Osteoblast (primary cell): Measurements from ENCODE around the gene ALPG. TPM values are rescaled to one million over a fixed set of nuclear protein-coding genes. Genes with fewer than 3 reads are reported as not detected.
"Not testable (repeated sequence)": the region's sequence is repeated elsewhere in the genome, so short reads cannot be mapped to it uniquely, and the experiment has no call there.

Experiments
- DNase-seq: peaks from one replicate; pipeline ENCODE4 v3.0.0; 2011; ENCODE audit warnings: low spot score, mixed read lengths; ENCODE audit not compliant: insufficient read length; ENCODE audit errors: missing footprints
- H2AFZ ChIP-seq: 2 replicates; pipeline ENCODE4 v1.6.0; 2011; ENCODE audit warnings: mild to moderate bottlenecking, low read length
- H3K27ac ChIP-seq: 2 replicates; pipeline ENCODE4 v1.5.1; 2011; ENCODE audit warnings: mild to moderate bottlenecking, low read depth, low read length, moderate library complexity
- H3K27me3 ChIP-seq: 2 replicates; pipeline ENCODE4 v1.6.0; 2012; ENCODE audit warnings: mild to moderate bottlenecking, control low read depth, inconsistent platforms, low read length, moderate library complexity; ENCODE audit not compliant: insufficient read depth
- H3K36me3 ChIP-seq: 2 replicates; pipeline ENCODE4 v1.5.1; 2011; ENCODE audit warnings: mild to moderate bottlenecking, low read length, control low read depth, moderate library complexity; ENCODE audit not compliant: insufficient read depth
- H3K4me1 ChIP-seq: 2 replicates; pipeline ENCODE4 v1.5.1; 2011; ENCODE audit warnings: mild to moderate bottlenecking, low read length, control low read depth, moderate library complexity; ENCODE audit not compliant: insufficient read depth
- H3K4me2 ChIP-seq: 2 replicates; pipeline ENCODE4 v1.6.0; 2011; ENCODE audit warnings: mild to moderate bottlenecking, low read length; ENCODE audit not compliant: insufficient read depth
- H3K4me3 ChIP-seq: fragments of 200-600 bp; sonication (generic); 3 replicates; pipeline ENCODE4 v1.5.1; 2012; ENCODE audit warnings: mild to moderate bottlenecking, low read length, inconsistent platforms; ENCODE audit not compliant: insufficient read depth
- H3K79me2 ChIP-seq: 2 replicates; pipeline ENCODE4 v1.6.0; 2012; ENCODE audit warnings: mild to moderate bottlenecking, low read length, control low read depth, inconsistent platforms; ENCODE audit not compliant: insufficient read depth
- H3K9me3 ChIP-seq: 2 replicates; pipeline ENCODE4 v1.5.1; 2011; ENCODE audit warnings: low read depth, low read length, control low read depth
- H4K20me1 ChIP-seq: 2 replicates; pipeline ENCODE4 v1.6.0; 2012; ENCODE audit warnings: mild to moderate bottlenecking, low read length, control low read depth; ENCODE audit not compliant: insufficient read depth
- total RNA-seq: library from RNA; depleted of rRNA; stranded (reverse); fragments of >200 nt; gene quantifications from 2 replicates; pipeline ENCODE4 v1.2.3, GENCODE V29; 2012
- TF ChIP-seq, protein P1 (sequence below): IDR thresholded peaks from 2 replicates; pipeline ENCODE4 v1.5.1; 2011; ENCODE audit warnings: mild to moderate bottlenecking, low read depth, low read length, moderate library complexity; ENCODE audit errors: extremely low read depth

The ALPG gene
- total RNA-seq, 1 donor: not detected

DNA sequence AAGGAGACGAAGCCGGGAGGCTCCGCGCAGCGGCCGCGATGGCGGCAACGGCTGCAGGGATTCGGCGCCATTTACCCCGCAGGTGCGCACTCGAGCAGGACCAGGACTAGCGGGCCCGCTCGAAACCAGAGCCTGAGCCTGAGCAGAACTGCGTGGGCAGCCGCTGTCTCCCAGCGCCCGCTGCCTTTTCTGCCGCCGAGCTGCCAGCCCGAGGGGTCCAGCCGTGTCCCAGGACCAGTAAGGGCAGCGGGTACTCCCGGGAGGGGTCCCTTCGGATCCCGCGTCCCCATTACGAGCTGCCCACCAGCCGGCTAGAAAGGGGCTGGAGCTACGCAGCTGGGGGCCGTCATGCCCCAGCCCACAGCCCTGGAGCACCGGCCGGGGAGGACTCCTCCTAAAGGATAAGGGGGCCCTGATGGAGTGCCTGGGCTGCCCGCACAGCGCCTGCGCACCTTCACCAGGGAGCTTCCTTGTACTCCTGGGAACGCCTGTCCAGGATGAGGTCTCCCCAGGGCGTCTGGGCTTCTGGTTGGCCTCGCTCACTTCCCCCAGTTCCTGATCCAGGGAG lies 18.2 kb upstream of the ALPG start:
- Histone ChIP-seq H2AFZ (no peak overlapping the region), H3K4me1 (peaks cover 2% of the 10 kb centered on the region), H4K20me1 (no peaks in the 10 kb centered on the region), H3K27ac (no peak overlapping the region), H3K36me3 (no peaks in the 10 kb centered on the region), H3K27me3 (peaks cover 70% of the 10 kb centered on the region), H3K4me3 (no peak overlapping the region), H3K79me2 (no peaks in the 10 kb centered on the region), H3K4me2 (no peak overlapping the region), H3K9me3 (no peaks in the 10 kb centered on the region)
- TF ChIP-seq, protein P1, sequence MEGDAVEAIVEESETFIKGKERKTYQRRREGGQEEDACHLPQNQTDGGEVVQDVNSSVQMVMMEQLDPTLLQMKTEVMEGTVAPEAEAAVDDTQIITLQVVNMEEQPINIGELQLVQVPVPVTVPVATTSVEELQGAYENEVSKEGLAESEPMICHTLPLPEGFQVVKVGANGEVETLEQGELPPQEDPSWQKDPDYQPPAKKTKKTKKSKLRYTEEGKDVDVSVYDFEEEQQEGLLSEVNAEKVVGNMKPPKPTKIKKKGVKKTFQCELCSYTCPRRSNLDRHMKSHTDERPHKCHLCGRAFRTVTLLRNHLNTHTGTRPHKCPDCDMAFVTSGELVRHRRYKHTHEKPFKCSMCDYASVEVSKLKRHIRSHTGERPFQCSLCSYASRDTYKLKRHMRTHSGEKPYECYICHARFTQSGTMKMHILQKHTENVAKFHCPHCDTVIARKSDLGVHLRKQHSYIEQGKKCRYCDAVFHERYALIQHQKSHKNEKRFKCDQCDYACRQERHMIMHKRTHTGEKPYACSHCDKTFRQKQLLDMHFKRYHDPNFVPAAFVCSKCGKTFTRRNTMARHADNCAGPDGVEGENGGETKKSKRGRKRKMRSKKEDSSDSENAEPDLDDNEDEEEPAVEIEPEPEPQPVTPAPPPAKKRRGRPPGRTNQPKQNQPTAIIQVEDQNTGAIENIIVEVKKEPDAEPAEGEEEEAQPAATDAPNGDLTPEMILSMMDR: no peak
- peak; percentile 71 for DNase-seq

DNA sequence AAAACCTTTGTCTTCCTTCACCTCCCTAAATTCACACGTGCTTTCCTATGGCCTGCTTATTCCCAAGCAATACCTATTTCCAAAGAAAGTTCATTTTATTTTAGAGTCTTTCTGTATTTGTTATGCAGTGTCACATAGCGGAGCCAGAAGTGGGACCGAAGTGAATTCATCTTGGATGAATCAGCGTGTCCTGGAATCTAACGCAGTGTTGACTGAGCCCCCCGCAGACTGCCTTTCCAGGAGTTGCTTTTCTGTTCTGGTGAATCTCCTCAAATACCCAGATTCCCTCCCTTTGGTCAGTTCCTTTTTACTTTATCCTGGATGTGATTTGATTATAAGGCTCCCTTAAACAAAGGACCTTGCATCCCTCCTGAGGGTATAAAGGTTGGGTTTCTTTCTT lies 17.3 kb upstream of the ALPG start:
- Histone ChIP-seq H2AFZ (no peak overlapping the region), H3K9me3 (no peaks in the 10 kb centered on the region), H3K79me2 (no peaks in the 10 kb centered on the region), H3K27ac (no peak overlapping the region), H3K27me3 (peaks cover 66% of the 10 kb centered on the region), H3K4me3 (no peak overlapping the region), H4K20me1 (no peaks in the 10 kb centered on the region), H3K4me1 (peaks cover 2% of the 10 kb centered on the region), H3K4me2 (no peak overlapping the region), H3K36me3 (no peaks in the 10 kb centered on the region)
- TF ChIP-seq, protein P1: no peak
- DNase-seq: peak; percentile 60

DNA sequence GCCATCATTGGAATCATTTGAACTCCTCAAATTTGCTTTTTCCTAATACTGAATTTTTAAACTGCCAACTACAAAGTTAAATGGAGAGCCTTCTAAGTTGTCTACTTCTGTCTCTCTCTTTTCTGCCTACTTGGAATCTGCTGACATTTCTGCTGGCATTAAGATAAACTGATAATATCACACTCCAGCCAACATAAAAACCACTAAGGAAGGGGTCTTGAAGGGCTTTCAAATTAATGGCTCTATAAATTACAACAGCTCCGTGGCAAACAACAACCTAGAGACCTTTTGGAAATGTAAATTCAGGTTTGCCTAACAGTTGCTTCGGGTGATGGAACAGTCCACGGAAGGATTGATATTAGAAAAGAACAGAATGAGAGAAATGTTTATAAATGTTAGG lies 16.0 kb upstream of the ALPG start:
- no peak overlapping the region for H3K4me3 ChIP-seq
- H3K4me2 ChIP-seq: no peak overlapping the region
- no peak overlapping the region for H3K27ac ChIP-seq
- H3K36me3 ChIP-seq: no peaks in the 10 kb centered on the region
- peaks cover 2% of the 10 kb centered on the region for H3K4me1 ChIP-seq
- H3K27me3 ChIP-seq: peaks cover 56% of the 10 kb centered on the region
- TF ChIP-seq, protein P1: no peak
- no peak overlapping the region for H2AFZ ChIP-seq
- no peaks in the 10 kb centered on the region for H4K20me1 ChIP-seq
- H3K79me2 ChIP-seq: no peaks in the 10 kb centered on the region
- DNase-seq: peak; percentile 50
- H3K9me3 ChIP-seq: no peaks in the 10 kb centered on the region

DNA sequence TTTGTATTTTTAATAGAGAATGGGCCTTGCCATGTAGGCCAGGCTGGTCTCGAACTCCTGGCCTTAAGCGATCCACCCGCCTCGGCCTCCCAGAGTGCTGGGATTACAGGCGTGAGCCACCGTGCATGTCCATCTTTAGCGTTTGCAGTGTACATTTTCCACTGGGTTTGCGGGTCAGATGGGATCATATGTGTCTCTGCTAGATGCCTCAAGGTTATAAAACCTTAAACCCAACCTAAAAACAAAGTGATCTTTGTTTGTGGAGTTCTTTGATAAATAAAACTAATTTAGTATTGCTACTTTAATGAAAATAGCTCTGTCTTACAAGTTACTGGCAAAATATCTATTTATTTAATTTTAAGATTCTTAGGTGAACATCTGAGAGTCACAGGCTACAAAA lies 13.1 kb upstream of the ALPG start:
- no peak for DNase-seq
- Histone ChIP-seq H4K20me1 (no peaks in the 10 kb centered on the region), H3K36me3 (no peaks in the 10 kb centered on the region), H3K4me1 (no peaks in the 10 kb centered on the region), H3K27ac (no peak overlapping the region), H3K79me2 (no peaks in the 10 kb centered on the region), H3K4me2 (no peak overlapping the region), H3K27me3 (peaks cover 30% of the 10 kb centered on the region), H2AFZ (no peak overlapping the region), H3K4me3 (no peak overlapping the region), H3K9me3 (no peaks in the 10 kb centered on the region)
- TF ChIP-seq, protein P1: no peak

DNA sequence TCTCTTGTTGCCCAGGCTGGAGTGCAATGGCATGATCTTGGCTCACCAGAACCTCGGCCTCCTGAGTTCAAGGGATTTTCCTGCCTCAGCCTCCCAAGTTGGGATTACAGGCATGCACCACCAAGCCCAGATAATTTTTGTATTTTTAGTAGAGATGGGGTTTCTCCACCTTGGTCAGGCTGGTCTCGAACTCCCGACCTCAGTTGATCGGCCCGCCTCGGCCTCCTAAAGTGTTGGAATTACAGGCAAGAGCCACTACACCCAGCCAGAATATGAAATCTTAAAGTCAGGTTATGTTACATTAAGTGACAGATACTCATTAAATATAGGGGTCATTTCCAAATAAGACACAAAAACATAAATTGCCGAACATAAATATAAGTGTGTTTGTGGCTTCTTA lies 12.2 kb upstream of the ALPG start:
- H3K4me2 ChIP-seq, H3K4me1 ChIP-seq, H3K79me2 ChIP-seq, H4K20me1 ChIP-seq, H3K27ac ChIP-seq, H3K36me3 ChIP-seq, H3K9me3 ChIP-seq, H2AFZ ChIP-seq, DNase-seq, H3K4me3 ChIP-seq: not testable (repeated sequence)
- H3K27me3 ChIP-seq: peaks cover 21% of the 10 kb centered on the region
